Bronchial epithelial cell (primary cell): ENCODE results near the gene WDR1. TPM values are rescaled to one million over a fixed set of nuclear protein-coding genes. Genes with fewer than 3 reads are reported as not detected.
A peak's percentile ranks its signal among the peaks of the same experiment; 100 is the strongest.

ENCODE experiments used
- DNase-seq: peaks from one replicate; pipeline ENCODE4 v3.0.0-alpha.2; 2010; ENCODE audit warnings: low read depth
- FAIRE-seq: peaks from 2 replicates; lab custom pipeline; 2011; peaks lifted over from hg19 to GRCh38; lab: Jason Lieb, UNC
- H3K27me3 ChIP-seq: 2 replicates; pipeline ENCODE4 v1.5.1; 2011; ENCODE audit warnings: low read length; ENCODE audit not compliant: control insufficient read depth, insufficient read depth
- H3K36me3 ChIP-seq: 2 replicates; pipeline ENCODE4 v1.5.1; 2011; ENCODE audit warnings: low read length; ENCODE audit not compliant: control insufficient read depth, insufficient read depth
- H3K4me3 ChIP-seq: 2 replicates; pipeline ENCODE4 v1.5.1; 2011; ENCODE audit warnings: mild to moderate bottlenecking, low read depth, low read length, control low read depth
- total RNA-seq: library from RNA; depleted of rRNA; stranded (reverse); fragments of >200 nt; gene quantifications from 2 replicates; pipeline ENCODE4 v1.2.1, GENCODE V29; 2014
- TF ChIP-seq, protein P1 (sequence below): IDR thresholded peaks from 2 replicates; pipeline ENCODE4 v1.5.1; 2011; ENCODE audit warnings: mild to moderate bottlenecking, moderate library complexity, low read length, control low read depth, inconsistent platforms; ENCODE audit not compliant: insufficient read depth, severe bottlenecking

Gene WDR1
- total RNA-seq, 1 donor from 2014 or later = 290 TPM

DNA sequence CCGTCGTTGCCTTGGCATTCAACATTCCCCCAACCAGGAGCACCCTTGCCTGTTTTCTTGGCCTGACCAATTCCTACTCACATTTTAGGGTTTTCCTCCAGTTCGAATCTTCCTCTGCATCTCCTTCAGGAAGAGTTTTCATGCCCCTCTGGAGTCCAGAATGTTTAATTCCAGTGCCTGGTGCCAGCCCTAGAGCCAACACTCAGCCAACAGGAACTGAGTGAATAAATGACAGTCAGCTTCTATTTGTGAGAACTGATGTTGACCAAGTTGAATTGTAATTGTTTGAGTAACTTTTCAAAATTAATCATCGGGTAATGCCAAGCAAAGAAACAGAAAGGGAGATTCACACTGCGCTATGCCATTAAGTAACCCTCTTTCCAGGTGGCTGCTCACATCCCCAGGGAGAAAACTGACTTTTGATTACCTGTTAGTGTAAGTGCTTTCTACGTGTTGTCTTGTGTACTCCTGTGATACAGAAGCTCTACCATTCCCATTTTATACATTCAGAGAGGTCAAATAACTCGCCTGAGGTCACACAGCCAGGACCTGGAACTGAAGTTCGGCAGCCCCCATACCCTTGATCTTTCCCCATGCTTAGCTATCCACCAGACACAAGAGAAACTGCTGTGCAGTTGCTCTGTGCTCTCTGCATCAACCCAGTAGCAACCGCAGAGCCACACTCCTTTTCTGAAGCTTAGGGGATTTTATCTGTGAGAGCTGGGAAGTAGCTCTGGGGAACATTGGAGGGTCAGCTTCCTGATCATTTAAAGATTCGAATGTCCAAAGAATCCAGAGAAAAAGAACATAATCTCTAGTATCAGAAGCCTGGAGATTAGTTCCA, 76.3 kb downstream of the WDR1 start:
- TF ChIP-seq, protein P1, sequence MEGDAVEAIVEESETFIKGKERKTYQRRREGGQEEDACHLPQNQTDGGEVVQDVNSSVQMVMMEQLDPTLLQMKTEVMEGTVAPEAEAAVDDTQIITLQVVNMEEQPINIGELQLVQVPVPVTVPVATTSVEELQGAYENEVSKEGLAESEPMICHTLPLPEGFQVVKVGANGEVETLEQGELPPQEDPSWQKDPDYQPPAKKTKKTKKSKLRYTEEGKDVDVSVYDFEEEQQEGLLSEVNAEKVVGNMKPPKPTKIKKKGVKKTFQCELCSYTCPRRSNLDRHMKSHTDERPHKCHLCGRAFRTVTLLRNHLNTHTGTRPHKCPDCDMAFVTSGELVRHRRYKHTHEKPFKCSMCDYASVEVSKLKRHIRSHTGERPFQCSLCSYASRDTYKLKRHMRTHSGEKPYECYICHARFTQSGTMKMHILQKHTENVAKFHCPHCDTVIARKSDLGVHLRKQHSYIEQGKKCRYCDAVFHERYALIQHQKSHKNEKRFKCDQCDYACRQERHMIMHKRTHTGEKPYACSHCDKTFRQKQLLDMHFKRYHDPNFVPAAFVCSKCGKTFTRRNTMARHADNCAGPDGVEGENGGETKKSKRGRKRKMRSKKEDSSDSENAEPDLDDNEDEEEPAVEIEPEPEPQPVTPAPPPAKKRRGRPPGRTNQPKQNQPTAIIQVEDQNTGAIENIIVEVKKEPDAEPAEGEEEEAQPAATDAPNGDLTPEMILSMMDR = no peak
- no peak for FAIRE-seq
- no peaks in the 10 kb centered on the region for H3K27me3 ChIP-seq
- DNase-seq = no peak
- H3K36me3 ChIP-seq = no peaks in the 10 kb centered on the region
- H3K4me3 ChIP-seq = no peak overlapping the region

DNA sequence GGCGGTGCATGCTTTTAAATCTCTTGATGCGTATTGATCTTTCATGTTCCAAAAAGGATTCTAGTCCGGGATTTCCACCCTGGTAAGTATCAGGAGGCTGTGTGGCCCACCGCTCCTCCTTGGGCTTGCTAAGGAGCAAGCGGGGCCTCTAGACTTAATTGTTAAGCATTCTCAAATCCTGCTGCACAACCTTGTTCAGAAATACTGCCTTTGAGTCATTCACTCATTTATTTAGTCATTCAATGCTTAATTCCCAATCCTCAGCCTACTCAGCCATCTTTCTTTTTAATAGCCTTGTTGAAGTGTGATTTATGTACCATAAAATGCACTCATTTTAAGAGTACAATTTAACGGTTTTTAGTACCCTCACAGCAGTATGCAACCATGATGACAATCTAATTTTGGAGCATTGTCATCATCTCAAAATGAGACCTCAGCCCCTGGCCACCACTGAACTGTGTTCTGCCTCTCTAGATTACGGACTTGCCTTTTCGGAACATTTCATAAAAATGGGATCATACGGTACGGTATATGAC, 79.7 kb downstream of the WDR1 start:
- DNase-seq (no peak), FAIRE-seq (no peak)
- H3K27me3 ChIP-seq = no peaks in the 10 kb centered on the region
- no peak overlapping the region for H3K4me3 ChIP-seq
- TF ChIP-seq, protein P1 = no peak
- no peaks in the 10 kb centered on the region for H3K36me3 ChIP-seq

DNA sequence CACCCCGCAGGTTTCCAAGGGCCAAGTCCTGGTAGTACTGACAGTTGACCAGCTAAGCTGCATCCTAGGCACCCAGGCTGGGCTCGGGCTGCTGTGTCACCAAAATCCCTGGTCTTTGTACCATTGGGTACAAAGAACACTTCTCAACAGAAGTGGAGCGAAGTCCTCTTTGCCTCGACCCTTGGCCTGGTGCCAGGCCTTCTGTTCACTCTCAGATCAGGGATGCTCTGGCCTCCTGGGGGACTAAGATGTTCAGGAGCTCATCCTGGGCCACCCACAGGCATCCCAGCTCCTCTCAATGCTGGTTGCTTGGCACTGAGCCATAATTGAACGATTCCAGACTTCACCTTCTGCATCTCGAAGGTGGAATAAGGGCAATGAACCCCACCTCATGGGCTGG, 81.5 kb downstream of the WDR1 start:
- no peaks in the 10 kb centered on the region for H3K36me3 ChIP-seq
- no peaks in the 10 kb centered on the region for H3K27me3 ChIP-seq
- no peak for DNase-seq
- no peak overlapping the region for H3K4me3 ChIP-seq
- FAIRE-seq = peak; percentile 55
- TF ChIP-seq, protein P1 = no peak

DNA sequence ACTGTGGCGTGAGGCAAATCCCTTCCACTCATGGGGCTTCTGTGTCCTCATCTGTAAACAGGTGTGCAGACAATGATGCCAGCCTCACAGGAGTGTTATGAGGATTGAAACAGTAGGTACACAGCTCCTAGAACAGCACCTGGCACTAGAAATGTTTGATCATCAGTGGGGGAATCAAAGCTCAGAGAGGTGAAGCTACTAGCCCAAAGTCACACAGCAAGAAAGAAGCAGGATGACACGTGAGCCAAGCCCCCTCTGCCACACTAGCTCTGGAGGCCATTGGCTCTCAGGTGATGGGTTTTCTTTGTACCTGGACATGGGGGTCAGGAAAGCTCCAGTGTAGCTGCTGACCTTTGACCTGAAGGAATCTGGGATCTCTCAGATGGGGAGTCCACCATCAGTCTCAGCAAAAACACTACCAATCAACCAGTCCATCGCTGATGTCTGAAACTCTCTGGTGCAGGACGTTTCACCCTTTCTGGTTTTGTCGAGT, 81.9 kb downstream of the WDR1 start:
- no peak for DNase-seq
- Histone ChIP-seq H3K4me3 (no peak overlapping the region), H3K27me3 (no peaks in the 10 kb centered on the region), H3K36me3 (no peaks in the 10 kb centered on the region)
- TF ChIP-seq, protein P1 = no peak
- peak; percentile 91 for FAIRE-seq

DNA sequence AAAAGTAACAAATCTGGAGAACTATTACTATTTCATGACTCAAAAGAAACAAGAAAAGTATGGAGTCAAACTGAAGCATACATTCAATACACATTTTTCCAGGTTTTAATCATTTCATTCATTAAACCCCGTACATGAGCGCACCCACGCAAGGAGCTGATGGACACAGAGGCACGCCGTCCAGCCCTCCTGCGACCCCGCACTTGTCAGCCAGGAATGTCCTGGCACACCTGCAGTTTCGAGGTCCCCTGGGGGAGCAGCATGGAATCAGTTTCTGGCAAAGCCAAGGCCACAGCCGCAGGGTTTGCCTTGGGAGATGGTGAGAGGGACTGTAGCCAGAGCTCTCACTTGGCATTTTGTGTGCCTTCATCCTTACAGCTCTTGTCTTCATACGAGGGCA, 82.5 kb downstream of the WDR1 start:
- Histone ChIP-seq H3K27me3 (no peaks in the 10 kb centered on the region), H3K4me3 (no peak overlapping the region), H3K36me3 (no peaks in the 10 kb centered on the region)
- TF ChIP-seq, protein P1 = no peak
- no peak for DNase-seq
- no peak for FAIRE-seq
